Activated T-helper 17 cell treated with anti-CD3 and anti-CD28 coated beads, Interleukin-2, amount 50 U/mL, for 72 hours (primary cell): ENCODE measurements around the gene GLO1. TPM values are rescaled to one million over a fixed set of nuclear protein-coding genes. Genes with fewer than 3 reads are reported as not detected.

ENCODE experiments used
- ATAC-seq: fragments of 150-1000 bp; cut with Tn5 transposase; replicated peaks from 2 replicates; pipeline ENCODE4 v1.10.0; 2021; ENCODE audit warnings: mild to moderate bottlenecking, moderate library complexity
- H3K27ac Mint-ChIP-seq: one replicate; pipeline ENCODE4 v1.8.0; 2022; ENCODE audit warnings: mixed read lengths
- H3K27me3 Mint-ChIP-seq: one replicate; pipeline ENCODE4 v1.8.0; 2022; ENCODE audit warnings: mixed read lengths
- H3K36me3 Mint-ChIP-seq: one replicate; pipeline ENCODE4 v1.8.0; 2022; ENCODE audit warnings: low read depth, mild to moderate bottlenecking, mixed read lengths
- H3K4me1 Mint-ChIP-seq: one replicate; pipeline ENCODE4 v1.8.0; 2022; ENCODE audit warnings: mixed read lengths
- H3K4me3 Mint-ChIP-seq: one replicate; pipeline ENCODE4 v1.8.0; 2022; ENCODE audit warnings: mild to moderate bottlenecking, mixed read lengths
- H3K9me3 Mint-ChIP-seq: one replicate; pipeline ENCODE4 v1.8.0; 2022; ENCODE audit warnings: mixed read lengths
- total RNA-seq, 2 donors: library from RNA; stranded (reverse); gene quantifications; one replicate each; pipeline ENCODE4 v1.2.3, GENCODE V29; 2022

GLO1 gene
- total RNA-seq, 2 donors from 2014 or later: 94.5 to 190 TPM

GRCh38 chr6:38637756-38638155 lies 65.2 kb downstream of the GLO1 start:
- Mint-ChIP-seq H3K9me3 (no peaks in the 10 kb centered on the region), H3K36me3 (no peaks in the 10 kb centered on the region), H3K4me1 (peaks cover 51% of the 10 kb centered on the region), H3K4me3 (peak overlapping the region; percentile 86), H3K27me3 (no peaks in the 10 kb centered on the region), H3K27ac (peak overlapping the region; percentile 90)
- ATAC-seq: no peak

- peaks cover 46% of the 10 kb centered on the region for H3K4me1 Mint-ChIP-seq
- no peak overlapping the region for H3K27ac Mint-ChIP-seq
- no peaks in the 10 kb centered on the region for H3K36me3 Mint-ChIP-seq
- no peak overlapping the region for H3K4me3 Mint-ChIP-seq
- H3K27me3 Mint-ChIP-seq: no peaks in the 10 kb centered on the region
- H3K9me3 Mint-ChIP-seq: no peaks in the 10 kb centered on the region
- ATAC-seq: no peak
Measured at GRCh38 chr6:38636027-38636426, 66.9 kb downstream of the GLO1 start.

DNA sequence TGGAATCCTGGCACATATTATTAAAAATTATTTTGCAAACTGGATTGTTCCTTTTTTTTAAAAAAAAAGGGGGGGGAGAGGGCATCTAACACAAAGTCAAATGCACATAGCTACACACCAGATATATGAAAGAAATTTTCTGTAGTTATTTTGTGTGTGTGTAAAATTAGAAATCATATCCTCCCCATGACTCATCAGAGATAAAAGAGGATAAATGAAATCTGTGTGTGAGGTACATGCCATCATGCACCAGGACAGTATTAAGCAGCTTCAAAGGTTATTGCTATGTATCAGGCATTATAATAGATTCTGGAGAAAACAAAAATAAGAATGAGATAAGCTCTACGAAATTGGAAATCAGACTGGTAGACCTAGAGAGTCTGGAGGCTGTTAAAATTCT lies 68.4 kb downstream of the GLO1 start:
- no peaks in the 10 kb centered on the region for H3K9me3 Mint-ChIP-seq
- no peaks in the 10 kb centered on the region for H3K36me3 Mint-ChIP-seq
- no peak overlapping the region for H3K4me3 Mint-ChIP-seq
- peaks cover 42% of the 10 kb centered on the region for H3K4me1 Mint-ChIP-seq
- no peak overlapping the region for H3K27ac Mint-ChIP-seq
- no peaks in the 10 kb centered on the region for H3K27me3 Mint-ChIP-seq
- ATAC-seq: no peak

DNA sequence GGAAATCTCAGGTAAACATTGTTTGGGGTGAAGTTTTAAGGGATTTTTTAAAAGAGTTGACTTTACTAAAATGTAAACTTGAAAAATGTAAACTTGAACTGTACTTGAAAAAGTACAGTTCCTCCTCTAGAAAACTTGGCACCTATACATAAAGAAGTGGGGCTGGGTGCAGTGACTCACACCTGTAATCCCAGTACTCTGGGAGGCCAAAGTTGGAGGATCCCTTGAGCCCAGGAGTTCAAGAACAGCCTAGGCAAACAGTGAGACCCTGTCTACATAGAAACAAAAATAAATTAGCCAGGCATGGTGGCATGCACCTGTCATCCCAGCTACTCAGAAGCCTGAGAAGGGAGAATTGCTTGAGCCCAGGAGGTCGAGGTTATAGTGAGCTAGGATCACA lies 70.5 kb downstream of the GLO1 start:
- H3K4me3 Mint-ChIP-seq: no peak overlapping the region
- no peaks in the 10 kb centered on the region for H3K36me3 Mint-ChIP-seq
- ATAC-seq: no peak
- H3K4me1 Mint-ChIP-seq: peaks cover 31% of the 10 kb centered on the region
- no peaks in the 10 kb centered on the region for H3K9me3 Mint-ChIP-seq
- no peaks in the 10 kb centered on the region for H3K27me3 Mint-ChIP-seq
- no peak overlapping the region for H3K27ac Mint-ChIP-seq

DNA sequence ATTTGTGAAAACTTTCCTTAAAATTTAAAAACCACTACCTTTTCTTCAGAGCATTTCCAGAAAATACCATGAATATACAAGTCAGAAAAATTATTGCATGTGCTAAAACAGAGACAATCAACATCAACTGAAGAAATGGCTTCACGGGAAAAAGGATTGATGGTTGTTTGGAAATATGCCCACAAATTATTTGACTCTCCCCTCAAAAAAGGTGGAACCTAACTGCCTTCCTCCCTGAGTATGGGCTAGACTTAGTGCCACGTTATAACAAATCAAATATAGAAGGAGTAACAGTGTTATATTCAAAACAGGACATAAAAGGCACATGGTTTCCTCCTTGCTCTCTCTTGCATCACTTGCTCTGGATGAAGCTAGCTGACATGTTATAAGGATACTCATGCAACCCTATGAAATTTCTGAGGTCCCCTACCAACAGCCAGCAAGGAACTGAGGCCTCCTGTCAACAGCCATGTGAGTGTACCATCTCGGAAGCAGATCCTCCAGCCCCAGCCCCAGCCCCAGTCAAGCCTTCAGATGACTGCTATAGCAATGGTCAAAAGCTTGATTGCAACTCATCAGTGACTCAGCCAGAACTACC lies 71.7 kb downstream of the GLO1 start:
- Mint-ChIP-seq H3K27ac (no peak overlapping the region), H3K36me3 (no peaks in the 10 kb centered on the region), H3K9me3 (no peaks in the 10 kb centered on the region), H3K27me3 (no peaks in the 10 kb centered on the region), H3K4me1 (peaks cover 24% of the 10 kb centered on the region), H3K4me3 (no peak overlapping the region)
- ATAC-seq: no peak

Other genes starting within 250 kb of the GLO1 start
- 10 to 100 TPM; 16.2 to 28.3 TPM for gene BTBD9, start 63.2 kb downstream of the GLO1 start, total RNA-seq
- under 1 TPM; 0.03 to 0.09 TPM for gene DNAH8, start 12.2 kb upstream of the GLO1 start, total RNA-seq